ENCODE data around the gene SV2C.

DNA sequence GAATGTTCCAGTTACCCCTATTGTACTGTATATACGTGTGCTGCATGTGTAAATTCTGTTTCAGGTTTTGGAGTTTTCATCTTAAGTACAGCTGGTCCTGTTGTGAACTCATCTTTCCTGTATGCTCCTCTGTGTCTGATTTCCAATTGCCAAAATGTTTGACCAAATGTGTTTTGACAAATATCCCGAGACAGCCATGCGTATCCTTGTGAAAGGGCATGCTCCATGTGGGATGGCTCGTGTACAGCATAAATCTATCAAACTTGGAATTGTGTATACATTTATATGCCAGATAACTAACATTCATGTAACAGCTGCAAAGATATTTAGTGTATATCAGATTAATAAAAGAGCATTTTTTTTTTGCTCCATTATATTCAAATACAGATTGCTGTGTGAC, 250.4 kb downstream of the SV2C start:
- TF ChIP-seq, protein P1, sequence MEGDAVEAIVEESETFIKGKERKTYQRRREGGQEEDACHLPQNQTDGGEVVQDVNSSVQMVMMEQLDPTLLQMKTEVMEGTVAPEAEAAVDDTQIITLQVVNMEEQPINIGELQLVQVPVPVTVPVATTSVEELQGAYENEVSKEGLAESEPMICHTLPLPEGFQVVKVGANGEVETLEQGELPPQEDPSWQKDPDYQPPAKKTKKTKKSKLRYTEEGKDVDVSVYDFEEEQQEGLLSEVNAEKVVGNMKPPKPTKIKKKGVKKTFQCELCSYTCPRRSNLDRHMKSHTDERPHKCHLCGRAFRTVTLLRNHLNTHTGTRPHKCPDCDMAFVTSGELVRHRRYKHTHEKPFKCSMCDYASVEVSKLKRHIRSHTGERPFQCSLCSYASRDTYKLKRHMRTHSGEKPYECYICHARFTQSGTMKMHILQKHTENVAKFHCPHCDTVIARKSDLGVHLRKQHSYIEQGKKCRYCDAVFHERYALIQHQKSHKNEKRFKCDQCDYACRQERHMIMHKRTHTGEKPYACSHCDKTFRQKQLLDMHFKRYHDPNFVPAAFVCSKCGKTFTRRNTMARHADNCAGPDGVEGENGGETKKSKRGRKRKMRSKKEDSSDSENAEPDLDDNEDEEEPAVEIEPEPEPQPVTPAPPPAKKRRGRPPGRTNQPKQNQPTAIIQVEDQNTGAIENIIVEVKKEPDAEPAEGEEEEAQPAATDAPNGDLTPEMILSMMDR (IDR thresholded peaks at IDR 0.05): no peak
- TF ChIP-seq POLR2A (IDR thresholded peaks at IDR 0.05): no peak

Data from heart left ventricle (tissue), 13 donors.